GM19467 (cell line): Measurements from ENCODE around the gene COL28A1.

Experiments
- ATAC-seq: cut with Tn5 transposase; IDR thresholded peaks from one replicate; pipeline ENCODE4 v1.9.1; 2021; ENCODE audit warnings: mild to moderate bottlenecking, moderate library complexity; ENCODE audit not compliant: unreplicated experiment

Gene COL28A1

DNA sequence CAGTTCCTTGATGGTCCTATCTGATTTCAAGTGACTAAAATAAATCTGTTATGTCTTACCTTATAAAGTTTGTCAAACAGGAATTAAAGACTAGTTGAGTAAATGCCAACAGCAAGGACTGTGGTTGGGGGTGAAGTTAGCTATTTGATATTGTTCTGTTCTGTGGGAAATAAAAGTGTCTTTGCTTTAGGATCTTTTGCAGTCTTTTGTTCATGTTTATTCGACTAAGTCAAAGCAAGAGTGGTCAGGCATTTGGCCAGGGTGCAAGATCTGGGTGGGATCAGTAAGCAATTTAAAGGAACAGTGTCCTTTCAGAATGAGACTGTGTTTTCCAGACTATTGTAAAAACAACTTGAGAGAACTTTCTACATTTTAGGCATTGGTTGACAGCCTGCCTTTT lies at the start of gene COL28A1:
TSS of gene COL28A1 (minus strand) at position 183 of the 400 bp plus-strand sequence. CDS start 2,998 bp downstream, outside the sequence.
- no peak for ATAC-seq

DNA sequence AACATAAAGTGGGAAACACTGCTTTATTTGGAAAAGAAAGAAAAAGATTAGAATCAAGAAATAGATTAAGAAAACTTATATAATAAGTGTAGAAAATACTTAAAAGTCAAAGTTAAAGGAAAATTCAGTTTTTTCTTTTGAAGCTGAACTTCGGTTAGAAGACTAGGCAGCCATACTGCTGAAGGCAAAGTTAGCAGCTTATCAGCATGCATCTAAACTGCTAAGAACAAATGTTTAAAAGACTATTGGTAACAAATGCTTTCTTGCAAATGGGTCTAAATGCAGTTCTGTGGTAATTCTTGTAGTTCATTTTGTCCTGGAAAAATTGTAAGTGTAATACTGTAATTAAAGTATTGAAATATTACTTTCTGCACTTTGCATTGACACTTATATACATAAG lies 49.0 kb upstream of the COL28A1 start:
- no peak for ATAC-seq

DNA sequence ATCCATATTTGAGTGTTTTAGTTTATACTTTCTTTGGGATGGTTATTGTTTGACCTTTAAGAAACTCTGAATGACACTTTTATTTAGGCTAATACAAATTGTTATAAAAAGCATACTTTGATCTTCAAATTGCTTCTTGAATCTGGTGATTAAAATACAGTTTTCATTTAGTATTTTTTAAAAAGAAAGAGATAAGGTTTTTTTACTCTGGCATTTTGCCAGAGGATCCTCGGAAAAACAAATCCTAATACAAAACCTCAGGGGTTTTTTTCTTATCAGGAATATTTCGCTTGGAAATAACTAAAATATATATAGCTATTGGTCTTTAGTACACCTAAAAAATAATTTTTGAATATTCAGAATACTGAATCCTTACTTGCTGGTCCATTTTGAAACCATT lies 48.1 kb upstream of the COL28A1 start:
- no peak for ATAC-seq

DNA sequence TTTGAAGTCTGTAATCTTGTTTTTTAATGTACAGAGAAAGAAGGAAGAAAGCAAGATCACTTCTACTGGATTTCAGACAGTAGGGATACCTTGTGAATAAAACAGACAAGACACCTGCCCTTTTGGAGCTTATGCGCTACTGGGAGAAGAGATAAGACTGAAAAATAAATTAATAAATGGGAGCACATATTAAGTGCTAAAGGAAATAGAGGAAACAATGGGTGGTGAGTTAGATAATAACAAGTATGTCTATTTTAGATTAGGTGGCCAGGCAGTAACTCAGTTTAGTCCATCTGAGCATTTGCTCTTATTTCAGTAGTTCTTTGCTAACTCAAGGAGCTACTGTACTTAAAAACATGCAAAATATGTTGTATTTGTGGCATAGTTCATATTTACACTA lies 46.9 kb upstream of the COL28A1 start:
- no peak for ATAC-seq

DNA sequence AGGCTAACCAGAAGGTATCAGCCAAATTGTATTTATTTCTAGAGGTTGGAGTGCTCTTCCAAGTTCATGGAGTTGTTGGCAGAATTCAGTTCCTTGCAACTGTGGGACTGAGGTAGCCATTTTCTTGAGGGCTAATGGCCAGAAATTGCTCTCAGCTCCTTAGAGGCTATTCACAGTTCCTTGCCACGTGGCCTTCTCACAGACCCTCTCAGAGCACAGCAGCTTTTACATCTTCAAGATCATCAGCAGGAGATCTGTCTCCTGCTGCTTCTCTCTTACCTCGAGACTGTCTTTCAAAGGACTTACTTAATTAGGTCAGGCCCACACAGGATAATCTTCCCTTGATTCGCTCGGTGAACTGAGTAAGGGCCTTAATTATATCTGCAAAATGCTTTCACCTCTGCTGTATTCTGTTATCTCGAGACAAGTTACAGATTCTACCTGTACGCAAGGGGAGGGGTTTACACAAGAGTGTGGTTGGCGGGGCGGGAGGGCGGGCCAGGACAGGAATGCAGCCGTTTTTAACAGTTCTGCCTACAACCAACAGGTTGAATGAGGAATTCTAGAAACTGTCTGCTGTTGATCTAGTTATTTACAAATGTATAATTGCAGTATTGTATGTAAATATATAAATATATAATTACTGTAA lies 46.0 kb upstream of the COL28A1 start:
- no peak for ATAC-seq

DNA sequence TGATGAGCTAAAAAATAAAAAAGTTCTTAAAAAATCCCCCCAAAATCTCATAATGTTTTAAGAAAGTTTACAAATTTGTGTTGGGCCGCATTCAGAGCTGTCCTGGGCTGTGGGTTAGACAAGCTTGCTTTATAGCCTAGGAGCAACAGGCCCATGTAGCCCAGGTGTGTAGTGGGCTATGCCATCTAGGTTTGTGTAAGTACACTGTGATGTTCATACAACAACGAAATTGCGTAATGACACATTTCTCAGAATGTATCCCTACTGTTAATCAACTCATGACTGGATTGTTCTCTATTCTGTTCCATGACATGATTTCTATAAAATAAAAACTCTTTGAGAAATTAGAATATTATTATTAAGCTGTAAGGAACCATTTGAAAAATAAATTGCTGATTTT lies 44.0 kb upstream of the COL28A1 start:
- ATAC-seq, result no peak

- ATAC-seq, result peak; percentile 58
Observed at GRCh38 chr7:7577888-7578287, 42.2 kb upstream of the COL28A1 start.

GRCh38 chr7:7576344-7576743 lies 40.7 kb upstream of the COL28A1 start:
- ATAC-seq, result no peak

GRCh38 chr7:7573701-7574100 lies 38.0 kb upstream of the COL28A1 start:
- no peak for ATAC-seq

- no peak for ATAC-seq
Observed at GRCh38 chr7:7570584-7570983, 34.9 kb upstream of the COL28A1 start.

DNA sequence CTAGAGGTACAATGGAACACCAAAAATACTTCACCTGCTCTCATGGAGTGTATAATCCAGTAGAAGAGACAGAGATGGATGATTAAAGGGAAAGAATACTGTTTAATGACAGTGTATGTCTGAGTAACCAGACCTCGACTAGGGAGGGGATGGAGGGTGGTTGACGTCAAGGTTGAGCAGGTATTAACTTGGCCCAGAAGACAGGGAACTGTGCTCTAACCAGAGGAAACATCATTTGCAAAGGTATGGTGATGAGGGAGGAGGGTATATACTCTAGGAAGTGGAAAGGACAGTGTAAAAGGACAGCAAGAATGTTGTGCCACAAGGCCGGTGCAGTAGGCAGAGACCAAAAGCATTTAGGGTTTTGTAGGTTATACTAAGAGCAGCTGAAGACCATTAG lies 33.9 kb upstream of the COL28A1 start:
- ATAC-seq, result no peak

GRCh38 chr7:7569081-7569527 lies 33.4 kb upstream of the COL28A1 start:
- peak; percentile 35 for ATAC-seq

DNA sequence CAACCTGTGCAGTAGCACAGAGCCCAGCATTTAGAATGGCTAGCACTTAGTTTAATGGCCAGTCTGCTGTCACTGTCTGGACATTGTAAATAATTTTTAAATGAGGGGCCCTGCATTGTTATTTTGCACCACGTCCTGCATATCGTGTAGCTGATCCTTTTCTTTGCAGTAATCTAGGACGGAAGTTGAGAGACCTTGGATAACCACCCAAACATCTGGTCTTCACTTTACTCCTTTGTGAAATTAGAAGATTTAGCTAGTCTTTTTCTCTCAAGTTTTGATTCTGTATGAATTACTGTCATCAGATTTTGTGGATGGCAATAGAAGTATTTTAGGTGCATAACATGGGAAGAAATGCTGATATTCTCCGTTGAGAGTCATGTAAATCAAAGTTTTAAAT lies 32.9 kb upstream of the COL28A1 start:
- ATAC-seq, result no peak

DNA sequence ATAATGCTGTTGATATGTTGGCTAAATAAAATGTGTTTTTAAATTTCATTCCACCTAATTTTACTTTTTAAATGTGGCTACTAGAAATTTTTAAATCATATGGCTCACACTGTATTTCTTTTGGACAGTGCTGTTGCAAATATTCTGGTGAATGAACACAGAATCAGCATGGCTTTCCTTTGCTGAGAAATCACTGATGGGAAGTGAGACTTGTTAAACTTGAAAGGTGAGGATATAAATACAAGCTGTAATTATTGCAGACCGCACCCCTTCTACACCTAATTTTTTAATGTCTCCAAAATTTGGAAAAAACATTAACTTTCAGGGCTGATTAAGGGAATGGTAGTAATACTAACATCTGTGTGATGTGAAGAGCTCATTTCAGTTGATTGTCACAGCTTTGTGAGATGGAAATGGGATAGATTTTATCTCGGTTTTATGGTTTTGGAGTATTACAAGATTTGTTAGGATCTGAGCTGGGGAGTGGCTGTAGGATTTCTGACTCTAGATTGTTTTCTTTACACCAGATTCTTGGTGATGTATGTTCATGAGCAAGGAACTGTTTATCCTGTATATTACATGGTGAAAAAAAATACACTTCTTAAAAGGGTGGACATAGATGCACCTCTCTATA lies 32.3 kb upstream of the COL28A1 start:
- ATAC-seq, result no peak

DNA sequence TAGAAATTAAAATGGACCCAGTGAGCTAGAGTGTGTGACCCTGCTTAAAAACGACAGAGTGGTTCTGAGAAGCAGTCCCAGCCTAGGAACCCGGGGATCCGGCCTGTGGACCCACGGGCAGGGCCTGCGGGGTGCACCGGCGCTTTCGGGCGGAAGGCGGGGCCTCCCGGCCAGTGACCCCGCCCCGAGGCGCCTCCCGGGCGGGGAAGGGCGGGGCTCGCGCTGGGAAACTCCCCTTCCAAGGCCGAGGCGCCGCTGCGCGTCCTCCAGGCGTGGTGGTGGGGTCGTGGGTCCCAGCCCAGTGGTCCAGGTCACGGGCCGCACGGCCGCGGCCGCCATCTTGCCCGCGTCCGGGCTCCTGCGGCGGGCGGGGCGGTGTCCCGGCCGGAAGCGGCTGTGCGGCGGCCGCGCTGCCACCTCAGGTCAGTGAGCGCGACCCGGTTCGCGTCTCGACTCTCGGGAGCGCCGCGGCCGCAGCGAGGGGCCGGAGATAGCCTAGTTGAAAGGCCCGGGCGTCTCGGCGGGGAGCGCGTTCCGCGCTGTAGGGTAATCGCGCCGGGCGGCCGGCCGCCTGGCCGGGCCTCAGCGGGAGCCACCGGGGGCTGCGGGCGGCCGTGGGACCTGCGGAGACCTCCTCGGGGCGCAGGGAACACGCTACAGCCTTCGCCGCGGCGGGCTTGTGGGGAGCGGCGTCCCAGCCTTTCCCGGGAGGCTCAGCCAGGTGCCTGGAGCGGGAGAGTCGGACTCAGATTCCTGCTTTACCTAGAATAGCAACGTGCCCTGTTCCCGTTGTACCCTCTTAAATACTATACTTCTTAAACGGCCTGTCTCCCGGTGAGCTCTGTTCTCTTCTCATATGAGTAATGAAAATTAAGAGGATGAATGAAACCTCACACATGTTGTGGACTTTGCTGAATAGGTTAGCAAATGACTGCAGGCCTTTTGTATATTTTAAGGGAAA lies 31.3 kb upstream of the COL28A1 start, which contains the start of gene MIOS:
TSS of gene MIOS (plus strand) at position 234 of the 961 bp plus-strand sequence. CDS start 5,592 bp downstream, outside the sequence.
- peak; percentile 68 for ATAC-seq

GRCh38 chr7:7565746-7566650 lies 30.3 kb upstream of the COL28A1 start:
- ATAC-seq, result peak; percentile 29

DNA sequence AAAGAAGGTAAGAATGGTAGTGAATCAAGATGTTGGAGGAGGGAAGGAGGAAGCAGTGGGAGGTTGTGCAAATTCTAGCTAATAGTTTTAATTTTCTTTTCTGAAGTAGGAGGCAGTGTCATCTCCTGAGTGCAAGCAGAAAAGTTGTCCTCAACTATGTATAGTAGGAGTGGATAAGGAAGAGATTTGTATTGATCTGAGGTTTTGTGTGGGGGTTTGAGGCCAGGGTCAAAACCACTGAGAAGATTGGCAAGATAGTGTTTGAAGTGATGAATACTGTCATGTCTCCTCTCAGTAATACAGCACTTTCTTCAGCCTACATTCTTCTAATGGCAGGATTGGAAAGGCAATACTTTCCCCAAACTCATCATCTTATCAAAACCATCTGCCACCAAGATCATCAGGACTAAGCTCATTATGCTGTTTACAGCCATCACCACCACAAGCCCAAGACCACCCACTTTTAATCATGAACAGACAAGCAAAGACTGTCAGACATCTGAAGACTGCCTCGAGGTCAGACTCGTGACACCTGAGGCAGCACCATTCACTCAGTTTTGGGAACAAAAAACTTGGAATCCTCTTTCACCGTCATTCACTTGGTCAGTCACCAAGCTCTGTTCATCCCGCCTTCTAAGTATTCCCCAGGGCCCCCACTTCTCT lies 29.5 kb upstream of the COL28A1 start:
- ATAC-seq, result no peak

GRCh38 chr7:7564323-7564780 lies 28.7 kb upstream of the COL28A1 start:
- no peak for ATAC-seq

DNA sequence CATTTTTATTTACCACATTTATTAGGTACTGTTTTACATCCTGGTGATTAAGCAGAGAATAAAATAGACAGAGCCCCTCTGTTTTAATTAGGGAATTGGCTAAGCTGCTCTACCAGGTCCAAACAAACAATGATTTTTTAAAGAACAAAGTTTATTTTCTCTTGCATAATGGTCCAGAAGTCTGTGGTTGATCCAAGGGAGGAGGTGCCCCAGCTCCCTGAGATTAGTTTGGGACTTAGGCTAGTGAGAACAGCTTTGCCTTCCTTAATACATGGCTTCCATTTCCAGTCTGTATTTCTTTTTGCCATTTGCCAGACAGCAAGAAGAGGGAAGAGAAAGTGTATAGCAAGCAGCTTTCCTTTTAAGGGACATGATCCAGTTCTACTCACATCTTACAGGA lies 28.1 kb upstream of the COL28A1 start:
- no peak for ATAC-seq

DNA sequence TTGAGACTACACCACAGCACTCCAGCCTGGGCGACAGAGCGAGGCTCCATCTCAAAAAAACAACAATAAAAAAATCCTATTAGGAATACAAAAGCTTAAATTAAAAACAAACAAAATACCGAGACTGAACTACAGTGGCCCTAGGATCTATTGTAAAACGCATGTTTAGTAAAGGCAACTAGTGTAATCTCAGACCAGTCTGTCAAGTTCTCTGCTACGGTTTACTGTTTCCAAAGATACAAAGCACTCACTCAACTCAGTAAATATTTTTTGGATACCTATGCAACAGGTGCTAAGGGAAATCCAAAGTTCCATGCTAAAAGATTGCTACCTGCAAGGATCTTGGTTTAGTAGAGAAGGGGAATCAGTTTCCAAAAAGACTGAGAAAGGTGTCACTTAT lies 27.6 kb upstream of the COL28A1 start:
- no peak for ATAC-seq
